ENCODE measurements around the gene CASP6.

- TF ChIP-seq CTCF (IDR thresholded peaks at IDR 0.05; ENCODE audit: insufficient read depth, low read length, poor library complexity, severe bottlenecking) (no peak), EZH2phosphoT487 (conservative IDR thresholded peaks at IDR 0.05; ENCODE audit: low read length) (no peak)
These were observed 4.6 kb downstream of the CASP6 start for GRCh38 chr4:109698656-109699055.
